GM18511 (cell line): ENCODE data around the gene RAD21L1.

Experiments used
- ATAC-seq: cut with Tn5 transposase; IDR thresholded peaks from one replicate; pipeline ENCODE4 v1.9.1; 2021; ENCODE audit warnings: mild to moderate bottlenecking, moderate library complexity; ENCODE audit not compliant: unreplicated experiment

The RAD21L1 gene

DNA sequence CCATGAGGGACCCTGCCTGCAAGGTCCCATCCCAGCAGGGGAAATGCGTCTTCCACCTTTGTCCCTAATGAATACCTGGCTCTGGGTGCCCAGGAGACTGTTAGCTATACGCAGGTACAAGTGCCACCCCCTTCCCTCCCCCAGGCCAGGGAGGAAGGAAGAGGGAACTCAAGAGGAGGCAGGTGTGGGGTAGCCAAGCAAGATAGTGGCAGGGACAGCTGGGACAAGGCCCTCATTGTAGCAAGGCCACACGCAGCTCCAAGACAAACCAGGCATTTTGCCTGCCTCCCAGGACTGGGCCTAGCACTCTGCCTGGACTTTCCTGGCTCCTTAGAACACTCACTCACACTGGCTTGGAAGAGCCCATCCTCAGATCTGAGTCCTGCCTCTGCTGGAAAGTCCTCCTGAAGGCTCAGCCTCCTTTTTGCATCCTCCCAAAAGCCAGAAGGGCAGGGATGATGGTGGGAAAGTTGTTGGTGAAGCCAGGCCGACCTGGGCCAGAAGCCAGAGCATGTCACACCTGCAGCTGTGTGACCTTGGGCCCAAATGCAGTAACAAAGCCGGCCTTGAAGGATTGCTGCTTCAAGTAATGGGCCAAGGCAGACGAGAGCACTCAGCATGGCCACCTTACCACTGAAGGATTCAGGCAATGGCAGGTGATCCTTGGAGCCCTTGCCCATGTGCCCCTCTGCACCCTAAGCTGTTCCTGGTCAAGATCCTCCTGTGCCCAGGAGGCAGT, 68.0 kb downstream of the RAD21L1 start:
- ATAC-seq: no peak

DNA sequence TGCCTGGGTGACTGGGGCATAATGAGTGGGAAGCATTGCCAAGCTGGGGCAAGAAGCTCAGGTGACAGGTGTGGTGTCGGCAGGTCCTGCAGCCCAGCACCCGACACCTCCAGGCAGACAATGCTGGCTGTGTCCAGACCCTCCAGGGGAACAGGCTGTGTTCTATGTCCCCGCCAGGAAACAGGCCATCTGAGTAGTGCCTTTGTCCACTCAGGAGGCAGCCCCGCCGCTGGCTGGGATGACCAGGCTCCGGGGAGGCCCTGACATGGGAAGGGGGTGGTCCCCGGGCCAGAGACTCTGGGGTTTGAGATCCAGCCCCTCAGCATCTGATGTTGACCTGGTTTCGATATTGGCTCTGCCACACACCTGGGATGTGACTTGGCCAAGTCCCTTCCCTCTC, 68.7 kb downstream of the RAD21L1 start:
- ATAC-seq: no peak

DNA sequence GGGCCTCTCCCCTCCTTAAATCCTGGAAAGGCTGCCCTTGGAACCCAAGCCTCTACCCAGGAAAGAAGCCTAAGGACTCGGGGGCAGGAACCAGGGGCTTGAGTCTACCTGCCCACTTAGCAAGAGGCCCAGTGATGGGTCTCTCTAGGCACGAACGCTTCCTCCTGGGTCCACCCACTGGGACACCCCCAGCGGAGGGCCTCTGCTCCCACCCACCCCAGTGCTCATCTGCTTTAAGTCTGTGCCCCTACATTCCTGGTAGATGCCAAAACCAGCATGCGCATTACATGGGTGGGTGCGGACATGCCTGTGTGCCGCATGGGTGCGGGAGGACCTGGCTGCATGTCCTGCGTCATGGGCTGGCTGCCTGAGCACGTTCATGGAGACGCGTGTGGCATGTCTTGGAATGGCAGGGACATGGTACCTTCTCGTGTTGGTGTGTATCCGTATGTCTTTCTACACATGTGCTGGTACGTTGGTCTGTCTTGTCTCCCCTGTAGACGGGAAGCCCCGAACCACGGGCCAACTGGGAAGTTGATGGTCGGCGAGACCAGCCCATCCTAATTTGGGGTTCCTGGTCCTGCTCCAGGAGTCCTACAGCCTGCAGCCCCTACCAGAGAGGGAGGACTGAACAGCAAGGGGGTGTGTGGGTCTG, 69.6 kb downstream of the RAD21L1 start:
- ATAC-seq: no peak

DNA sequence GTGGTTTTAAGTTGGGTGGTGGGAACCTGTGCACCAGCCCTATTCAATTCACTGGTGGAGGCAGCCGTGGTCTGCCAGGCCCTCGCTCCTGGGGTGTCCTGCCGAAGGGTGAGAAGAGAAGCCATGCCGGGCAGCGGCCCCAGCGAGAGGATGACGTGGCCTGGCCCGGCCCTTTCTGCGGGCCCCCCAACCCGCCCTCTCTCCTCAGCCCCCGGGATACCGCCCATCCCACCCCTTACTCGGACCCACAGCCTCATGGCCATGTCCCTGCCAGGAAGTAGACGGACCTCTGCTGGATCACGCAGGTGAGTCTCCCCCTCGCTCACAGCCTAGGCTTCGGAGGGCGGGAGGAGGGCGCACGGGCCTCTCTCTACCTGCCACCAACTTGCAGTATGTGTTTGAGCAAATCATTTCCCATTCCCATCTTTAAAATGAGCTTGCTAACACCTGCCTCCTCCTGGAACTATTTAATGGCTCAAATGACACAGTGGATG, 70.3 kb downstream of the RAD21L1 start:
- ATAC-seq: no peak

DNA sequence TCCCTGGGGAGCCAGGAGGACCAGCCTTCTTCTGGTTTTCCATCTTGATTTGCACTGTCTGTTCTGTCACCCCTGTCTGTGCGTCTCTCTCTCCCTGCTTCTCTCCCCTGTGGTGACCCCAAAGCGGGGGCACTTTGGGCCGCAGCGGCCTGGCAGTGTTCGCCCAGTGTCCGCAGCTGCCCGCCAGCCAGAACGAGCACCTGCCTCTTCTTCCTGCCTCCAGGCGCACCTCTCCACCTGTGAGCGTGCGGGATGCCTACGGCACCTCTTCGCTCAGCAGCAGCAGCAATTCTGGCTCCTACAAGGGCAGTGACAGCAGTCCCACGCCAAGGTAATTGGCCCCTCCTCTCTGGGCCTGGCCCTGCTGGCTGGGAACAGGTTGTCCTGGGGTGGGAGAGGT, 71.1 kb downstream of the RAD21L1 start:
- ATAC-seq: no peak

DNA sequence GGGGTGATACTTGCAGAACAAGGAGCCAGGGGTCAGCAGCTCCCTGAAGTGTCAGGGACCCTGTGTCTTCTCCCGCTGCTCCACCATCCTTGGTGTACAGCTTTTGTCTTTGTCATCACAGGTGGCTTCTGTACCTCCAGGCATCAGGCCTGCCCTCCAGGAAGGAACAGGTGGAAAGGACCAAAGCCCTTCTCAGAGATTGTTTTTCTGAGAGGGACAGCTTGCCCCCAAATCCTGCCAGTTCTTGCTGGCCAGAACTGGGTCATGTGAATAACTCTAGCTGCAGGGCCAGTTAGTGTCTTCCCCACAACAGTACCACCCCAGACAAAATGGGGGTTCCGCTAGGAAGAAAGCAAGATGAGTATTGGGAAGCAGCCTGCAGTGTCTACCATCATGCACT, 71.6 kb downstream of the RAD21L1 start:
- no peak for ATAC-seq

DNA sequence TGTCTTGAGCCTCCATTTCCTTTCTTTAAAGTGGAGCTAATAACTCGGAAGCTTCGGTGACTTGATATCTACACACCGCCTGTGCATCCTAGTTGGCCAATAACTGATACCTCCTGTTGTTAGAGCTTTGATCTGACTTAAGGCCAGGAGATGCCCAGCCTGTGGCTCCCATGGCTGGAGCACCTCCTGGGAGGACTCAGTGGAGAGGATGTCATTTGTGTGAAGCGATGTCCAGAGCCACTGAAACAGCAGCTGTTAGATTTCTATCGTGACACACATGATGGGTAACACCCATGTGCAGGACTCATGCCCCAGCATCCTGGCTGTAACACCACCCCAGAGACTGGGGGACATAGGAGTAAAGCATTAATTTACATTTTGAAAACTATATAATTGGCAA, 72.3 kb downstream of the RAD21L1 start:
- no peak for ATAC-seq

DNA sequence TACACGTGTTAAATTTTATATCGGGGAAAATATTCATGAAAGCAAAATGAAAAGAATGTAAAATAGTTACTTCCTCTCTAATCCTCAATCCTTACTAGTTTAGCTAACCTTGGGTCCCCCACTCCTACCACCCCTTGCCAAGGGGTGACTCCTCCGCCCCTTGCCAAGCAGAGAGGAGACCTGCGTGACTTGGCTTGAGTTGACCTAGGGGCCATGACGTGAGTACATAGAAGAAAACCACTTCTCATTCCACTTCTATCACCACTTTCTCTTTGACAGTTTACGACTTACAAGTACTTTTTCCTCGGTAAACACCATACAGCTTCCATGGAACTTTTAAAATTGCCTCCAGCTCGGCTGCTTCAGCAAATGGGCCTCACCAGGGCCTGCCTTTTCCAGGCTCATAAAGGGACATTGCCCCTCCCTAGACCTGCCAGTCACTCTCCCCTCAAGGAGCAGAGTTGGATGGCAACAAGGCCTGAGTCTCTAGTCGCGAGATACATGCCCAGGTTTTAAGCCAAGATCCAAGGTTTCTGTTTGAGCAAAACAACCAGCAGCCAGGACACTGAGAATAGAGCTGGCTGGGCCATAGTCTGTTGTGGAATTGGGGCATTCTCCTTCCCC, 73.2 kb downstream of the RAD21L1 start:
- ATAC-seq: no peak

DNA sequence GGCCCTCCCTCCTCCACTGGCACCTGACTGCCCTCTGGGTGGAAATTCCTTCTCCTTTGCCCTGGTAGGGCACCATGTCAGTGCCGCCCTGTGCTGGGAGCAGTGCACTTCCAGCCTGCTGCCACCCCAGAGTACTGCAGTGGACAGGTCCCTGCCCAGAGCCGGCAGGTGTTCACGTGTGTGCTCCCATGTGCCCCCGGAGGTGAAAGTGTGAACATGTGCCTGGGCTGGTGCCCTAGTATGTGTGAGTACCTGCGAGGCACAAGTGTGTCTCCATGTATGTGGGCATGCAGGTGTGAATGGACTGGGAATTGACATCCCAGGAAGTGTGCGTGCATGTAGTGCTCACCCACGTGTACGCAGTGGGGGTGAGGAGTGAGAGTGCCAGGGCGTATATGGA, 73.7 kb downstream of the RAD21L1 start:
- no peak for ATAC-seq

DNA sequence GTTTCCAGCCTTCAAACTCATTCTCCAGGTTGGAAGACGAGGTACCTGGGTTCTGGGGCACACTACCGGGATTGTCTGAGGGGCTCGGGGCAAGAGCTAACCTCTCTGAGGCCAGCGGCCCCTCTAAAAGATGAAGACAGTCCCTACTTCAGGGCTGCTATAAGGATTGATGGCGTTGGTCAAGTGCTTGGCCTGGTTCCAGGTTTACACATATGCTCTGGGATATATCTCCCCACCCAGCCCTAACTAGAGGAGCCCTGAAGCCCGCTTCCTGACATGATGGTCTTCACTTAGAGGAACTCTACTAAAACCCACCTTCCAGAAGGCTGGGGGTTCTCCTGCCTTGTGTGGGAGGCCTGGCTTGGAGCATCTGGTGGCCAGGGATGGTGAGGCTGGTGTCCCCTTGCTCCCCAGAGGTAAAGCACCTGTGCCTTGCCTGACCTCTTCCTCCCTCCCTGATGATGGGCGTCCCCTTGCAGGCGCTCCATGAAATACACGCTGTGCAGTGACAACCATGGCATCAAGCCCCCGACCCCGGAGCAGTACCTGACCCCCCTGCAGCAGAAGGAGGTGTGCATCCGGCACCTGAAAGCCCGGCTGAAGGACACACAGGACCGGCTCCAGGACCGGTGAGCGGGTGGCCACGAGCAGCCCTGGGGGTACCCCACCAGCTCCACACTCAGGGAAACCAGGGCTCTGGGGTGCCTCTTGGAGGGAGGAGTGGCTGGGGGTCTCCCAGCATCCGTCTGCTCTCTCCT, 74.4 kb downstream of the RAD21L1 start:
- no peak for ATAC-seq

DNA sequence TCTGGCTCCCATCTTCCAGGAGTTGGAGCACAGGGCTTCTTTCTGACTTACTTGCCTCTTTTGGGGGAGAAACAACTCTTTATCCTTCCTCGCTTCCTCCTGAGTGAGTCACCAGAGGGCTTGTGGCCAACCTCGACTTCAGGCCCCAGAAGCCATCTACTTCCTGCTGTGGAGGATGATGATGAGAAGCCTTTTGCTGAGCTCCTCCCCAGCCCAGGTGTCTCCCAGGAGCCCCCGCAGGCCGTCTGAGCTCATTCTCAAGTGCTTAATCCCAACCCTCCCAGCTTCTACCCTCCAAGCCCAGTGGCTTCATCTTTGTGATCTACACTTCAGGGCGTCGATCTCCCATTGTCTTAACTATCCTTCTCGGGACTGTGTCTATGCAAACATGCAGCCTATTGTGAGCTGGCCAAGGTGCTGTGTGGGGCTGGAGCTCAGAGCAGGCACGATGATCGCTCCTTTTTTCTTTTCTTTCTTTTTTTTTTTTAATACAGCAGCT, 75.2 kb downstream of the RAD21L1 start:
- no peak for ATAC-seq

DNA sequence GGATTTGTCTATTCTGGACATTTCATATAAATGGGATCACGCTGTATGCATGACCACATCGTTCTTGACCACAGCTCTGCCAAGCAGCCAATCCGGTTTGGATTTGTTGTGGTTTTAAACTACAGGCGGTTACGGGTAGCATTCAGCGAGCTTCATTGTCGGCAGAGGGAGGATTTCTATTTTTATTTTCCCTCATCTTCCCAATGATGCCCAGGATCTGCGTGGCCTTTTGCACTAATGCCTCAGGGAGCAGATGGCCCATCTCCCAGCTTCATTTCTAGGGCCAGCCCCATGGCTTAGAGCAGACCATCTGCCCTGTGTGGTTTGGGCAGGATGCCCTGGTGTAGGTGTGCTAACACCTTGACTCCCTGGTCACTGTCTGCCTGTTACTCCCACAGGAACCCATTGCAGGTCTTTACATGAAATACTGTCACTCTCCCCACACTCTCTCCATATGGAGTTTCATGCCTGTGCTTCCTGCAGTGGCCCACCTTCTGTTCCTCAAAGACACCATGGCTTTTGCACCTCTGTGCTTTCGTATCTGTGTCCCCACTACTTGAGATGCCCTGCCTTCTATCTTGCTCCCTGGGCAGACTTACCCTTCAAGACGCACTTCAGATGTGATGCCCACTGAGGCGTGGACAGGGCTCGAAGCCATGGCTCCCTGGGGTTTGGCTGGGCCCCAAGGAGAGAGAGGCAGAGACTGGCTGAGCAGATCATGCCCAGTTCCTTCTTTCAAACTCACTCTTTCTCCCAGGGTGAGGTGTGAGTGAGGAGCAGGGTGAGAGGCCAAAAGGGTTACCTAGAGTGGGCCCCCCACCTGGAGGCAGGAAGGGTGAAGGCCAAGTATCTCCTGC, 77.1 kb downstream of the RAD21L1 start:
- no peak for ATAC-seq

DNA sequence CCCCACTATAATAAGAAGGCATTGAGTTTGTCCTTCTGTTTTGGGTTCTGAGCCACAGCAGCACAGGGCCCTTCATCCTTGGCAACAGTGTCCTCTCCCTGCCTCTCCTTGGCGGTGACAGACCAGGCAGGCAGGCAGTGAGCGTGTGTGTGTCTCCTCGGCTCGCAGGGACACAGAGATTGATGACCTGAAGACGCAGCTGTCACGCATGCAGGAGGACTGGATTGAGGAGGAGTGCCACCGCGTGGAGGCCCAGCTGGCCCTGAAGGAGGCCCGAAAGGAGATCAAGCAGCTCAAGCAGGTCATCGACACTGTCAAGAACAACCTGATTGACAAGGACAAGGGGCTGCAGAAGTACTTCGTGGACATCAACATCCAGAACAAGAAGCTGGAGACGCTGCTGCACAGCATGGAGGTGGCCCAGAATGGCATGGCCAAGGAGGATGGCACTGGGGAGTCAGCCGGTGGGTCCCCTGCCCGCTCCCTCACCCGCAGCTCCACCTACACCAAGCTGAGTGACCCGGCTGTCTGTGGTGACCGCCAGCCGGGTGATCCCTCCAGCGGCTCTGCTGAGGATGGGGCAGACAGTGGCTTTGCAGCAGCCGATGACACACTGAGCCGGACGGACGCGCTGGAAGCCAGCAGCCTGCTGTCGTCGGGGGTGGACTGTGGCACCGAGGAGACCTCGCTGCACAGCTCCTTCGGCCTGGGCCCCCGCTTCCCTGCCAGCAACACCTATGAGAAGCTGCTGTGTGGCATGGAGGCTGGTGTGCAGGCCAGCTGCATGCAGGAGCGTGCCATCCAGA, 79.1 kb downstream of the RAD21L1 start:
- ATAC-seq: no peak
